DMS153 treated with DMSO at 0.1 percent for 48 hours (cell line): ENCODE measurements around the gene LRRFIP1.

Source experiments
- DNase-seq: peaks from one replicate; lab custom pipeline; 2025; ENCODE audit not compliant: unreplicated experiment; lab: John Stamatoyannopoulos, UW

The LRRFIP1 gene

DNA sequence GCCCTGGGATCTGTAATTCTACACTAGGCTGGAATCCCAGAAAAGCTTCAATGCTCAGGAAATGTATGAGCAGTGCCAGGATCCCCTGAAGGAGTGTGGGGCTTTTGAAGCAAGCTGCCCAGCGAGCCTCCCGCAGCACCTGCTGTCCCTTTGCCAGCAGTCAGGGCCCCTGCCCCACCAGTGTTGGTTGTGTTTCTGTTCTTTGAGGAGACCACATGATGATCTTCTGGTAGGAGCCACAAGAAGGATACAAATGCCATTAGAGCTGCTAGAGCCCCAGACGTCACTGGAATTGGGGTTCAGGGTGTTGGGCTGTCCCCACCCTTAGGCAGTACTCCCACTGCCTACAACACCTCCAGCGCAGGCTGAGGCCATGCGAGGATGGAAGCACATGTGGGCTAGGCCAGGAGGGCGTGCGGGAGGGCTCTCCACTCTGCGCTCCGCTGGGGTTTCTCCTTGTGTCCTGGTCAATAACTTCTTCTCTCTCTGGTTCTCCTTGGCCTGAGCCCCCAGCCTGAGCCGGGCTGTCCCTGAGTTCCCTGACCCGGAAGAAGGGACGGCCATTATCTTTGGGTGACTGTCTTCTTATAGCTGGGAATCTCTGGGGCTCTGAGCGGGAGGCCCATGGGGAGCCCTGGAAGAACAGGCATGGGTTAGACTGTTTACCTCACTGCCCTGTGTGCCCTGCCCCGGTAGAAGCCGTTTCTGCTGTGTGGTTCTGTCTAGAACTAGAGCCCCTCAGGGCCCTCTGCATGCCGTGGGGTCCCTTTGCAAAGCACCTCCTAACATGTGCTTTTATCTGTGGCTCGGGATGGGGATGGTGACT, 73.9 kb downstream of the LRRFIP1 start:
- no peak for DNase-seq

DNA sequence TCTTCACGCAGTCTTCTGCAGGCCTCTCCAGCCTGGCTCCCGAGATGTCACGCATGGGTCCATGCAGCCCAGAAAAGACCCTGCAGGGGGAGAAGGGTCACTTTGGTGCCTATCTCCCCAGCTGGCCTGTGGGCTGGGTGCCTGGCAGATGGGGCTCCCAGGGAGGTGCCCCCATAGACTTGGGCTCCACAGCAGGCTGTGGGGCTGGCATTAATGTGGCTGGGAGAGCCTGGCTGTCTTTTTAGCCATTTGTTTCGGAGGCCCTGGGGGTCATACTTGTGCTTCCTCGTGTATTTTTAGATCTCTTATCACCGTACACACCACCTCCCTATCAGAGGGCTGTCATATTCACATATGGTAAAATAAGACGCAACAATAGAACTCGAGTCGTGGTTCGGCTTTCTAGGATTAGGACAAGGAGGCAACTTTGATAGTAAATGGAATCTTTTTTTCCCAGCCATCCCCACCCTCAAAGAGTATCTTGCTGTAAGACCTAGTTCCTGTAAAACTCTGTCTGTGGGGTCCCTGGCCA, 74.5 kb downstream of the LRRFIP1 start:
- DNase-seq: no peak

DNA sequence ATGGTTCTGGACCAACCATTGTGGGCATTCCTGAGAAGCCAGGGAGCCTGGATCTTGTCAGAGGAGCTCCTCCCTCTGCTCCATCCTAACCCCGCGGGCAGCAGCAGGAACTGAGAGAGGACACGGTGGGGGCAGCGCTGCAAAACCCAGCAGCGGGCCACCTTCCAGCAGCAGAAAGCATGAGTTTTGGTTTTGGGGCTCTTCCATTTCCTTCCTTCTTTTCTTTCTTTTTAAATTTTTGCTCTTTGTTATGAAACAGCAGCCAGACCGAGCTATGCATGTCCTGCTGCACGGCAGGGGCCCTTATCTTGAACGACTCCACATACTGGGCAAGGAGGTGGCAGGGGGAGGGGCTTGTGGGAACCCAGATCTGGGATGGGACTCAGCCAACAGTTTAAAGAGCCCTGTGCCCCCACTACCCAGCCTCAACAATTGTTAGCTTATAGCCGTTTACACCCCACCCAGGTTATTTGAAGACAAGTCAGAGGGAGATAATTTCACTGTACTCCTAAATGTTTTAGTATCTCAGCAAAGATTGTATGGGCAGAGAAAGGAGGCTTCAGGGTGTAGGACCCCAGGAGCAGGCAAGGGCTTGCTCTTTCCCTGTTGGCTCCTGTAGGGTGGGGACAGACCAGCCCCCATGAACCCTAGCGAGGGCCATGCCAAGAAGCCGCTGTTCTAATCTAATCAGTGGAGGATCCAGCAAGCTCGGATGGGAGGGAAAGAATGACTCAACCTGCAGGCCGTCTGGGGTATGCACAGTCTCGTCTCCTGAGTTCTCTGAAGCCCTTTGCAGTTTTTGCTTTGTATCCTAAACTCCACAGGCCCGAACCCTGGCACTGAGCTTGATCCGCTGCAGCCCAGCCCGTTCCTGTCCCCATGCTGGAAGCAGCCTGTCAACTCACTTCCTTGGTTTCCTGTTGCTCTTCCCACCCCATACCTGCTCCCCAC, 75.3 kb downstream of the LRRFIP1 start:
- DNase-seq: no peak

DNA sequence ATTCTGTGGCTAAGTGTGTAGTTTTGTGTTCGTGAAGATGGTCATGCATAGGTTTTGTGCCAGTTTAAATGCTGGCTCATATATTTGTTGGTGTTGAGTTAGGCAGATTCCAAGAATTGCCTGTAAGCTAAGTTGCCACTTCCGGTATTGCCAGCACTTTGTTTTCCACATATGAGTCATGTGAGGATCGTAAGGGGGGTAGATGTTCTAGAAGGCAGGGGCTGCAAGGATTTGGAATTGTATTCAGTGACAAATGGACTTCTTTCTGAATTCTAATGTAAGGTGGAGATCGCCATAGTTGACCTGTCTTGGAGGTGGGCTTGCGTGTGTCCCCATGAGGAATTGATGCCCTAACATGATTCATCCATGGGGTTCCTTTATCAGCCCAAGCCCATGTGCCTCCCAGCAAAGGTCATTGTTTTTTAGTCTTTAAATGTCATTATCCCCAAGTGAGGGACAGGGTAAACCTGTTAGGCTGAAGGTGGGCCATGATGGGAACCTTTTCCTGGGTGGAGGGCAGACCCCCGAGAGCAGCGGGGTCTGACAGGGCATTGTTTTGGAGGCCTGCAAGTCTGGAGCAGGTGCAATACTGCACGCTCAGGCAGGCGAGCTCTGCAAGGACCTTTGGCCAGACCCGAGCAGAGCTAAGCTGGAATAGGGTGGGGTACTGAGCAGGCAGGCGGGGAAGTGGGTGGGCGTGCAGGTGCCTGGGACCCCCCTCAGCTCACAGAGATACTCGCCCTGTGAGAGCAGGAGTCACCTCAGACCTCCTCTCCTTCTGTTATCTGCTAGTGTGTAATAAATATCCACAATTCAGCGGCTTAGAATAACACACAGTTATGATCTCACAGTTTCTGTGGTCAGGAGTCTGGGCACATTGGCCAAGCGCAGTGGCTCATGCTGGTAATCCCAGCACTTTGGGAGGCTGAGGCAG, 77.4 kb downstream of the LRRFIP1 start:
- no peak for DNase-seq

- no peak for DNase-seq
These were observed 78.9 kb downstream of the LRRFIP1 start for GRCh38 chr2:237706257-237706656.

- no peak for DNase-seq
These were observed 80.6 kb downstream of the LRRFIP1 start for GRCh38 chr2:237708065-237708398.

GRCh38 chr2:237708491-237708890, 81.1 kb downstream of the LRRFIP1 start:
- no peak for DNase-seq

- no peak for DNase-seq
These were observed 81.6 kb downstream of the LRRFIP1 start for GRCh38 chr2:237708961-237709360.

- DNase-seq: no peak
These were observed 84.2 kb downstream of the LRRFIP1 start for GRCh38 chr2:237711458-237712150.

GRCh38 chr2:237712477-237713377, 85.3 kb downstream of the LRRFIP1 start:
- no peak for DNase-seq

GRCh38 chr2:237714690-237715458, 87.5 kb downstream of the LRRFIP1 start:
- DNase-seq: no peak

- DNase-seq: no peak
These were observed 88.1 kb downstream of the LRRFIP1 start for GRCh38 chr2:237715459-237715947.

DNA sequence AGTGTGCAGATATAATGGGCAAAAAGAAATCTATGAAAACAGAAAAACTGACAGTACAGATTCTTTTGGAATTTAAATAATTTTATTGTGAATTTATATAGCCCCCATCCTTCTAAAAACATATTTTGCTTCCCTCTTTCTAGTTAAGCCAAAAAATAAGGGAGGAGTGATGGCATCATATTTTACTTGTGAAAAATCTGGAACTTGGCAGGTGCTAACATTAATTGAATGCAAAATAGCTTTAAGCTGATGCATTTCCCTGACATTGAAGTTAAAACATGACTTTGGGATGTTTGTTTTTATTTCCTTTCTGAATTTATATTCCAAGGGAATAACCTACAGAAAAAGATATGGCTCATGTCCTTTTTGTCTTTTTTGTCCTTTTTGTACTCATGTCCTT, 88.6 kb downstream of the LRRFIP1 start:
- DNase-seq: no peak

DNA sequence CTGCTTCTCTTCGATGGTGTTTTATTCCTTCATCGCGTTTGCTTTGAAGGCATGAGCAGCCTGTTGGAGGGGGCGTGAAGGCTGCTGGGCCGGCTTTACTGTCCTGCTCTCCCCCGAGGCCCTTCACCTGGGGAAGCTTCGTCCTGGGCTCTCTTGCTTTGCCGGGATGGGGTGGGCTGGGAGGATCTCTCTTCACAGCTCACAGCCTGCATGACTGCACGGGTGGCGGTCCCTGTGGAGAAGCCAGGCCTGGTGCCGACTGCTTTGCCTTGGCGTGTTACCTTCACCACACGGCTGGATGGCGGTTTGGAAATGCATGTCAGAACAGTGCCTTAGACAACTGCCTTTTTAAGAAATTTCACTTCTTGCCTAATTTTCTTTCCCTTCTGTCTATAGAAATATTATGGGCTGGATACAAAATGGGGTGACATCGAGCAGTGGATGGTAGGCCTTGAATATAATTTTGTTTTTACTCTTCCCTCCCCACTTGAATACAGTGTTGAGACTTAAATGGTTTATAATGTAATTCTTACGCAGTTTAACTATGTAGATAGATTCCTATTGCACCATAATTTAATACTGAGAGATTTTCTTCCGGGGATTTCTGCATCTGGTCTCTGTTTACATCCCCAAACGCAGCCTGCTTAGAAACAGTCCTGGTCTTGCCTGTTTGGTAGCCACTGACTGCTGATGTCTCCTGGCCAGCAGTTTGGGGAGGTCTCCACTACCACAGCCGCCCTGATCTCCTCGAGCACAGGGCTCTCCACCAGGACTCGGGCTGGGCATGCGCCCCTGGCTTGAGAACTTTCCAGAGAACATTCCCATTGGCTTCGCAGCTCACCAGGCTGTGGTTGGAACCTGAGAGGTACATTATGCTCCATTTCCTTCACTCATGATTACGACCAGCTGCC, 90.2 kb downstream of the LRRFIP1 start:
- DNase-seq: no peak

DNA sequence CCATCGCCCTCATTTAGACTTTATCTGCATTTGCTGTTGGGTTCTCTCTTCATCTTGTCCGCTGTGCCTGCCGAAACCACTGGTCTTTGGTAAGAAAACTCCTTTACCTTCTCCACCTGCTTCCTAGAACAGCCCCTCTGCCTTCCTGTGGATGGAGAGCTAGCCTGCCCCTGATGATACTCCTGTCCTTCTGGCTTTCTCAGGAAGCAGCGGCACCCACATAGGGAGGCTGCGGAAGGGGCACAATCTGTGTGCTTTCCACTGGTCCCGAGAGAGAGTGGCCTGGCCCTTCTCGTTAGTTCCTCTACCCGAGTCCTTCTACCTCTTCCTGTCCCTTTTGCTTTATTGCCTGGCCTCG, 90.9 kb downstream of the LRRFIP1 start:
- no peak for DNase-seq

- no peak for DNase-seq
These were observed 93.1 kb downstream of the LRRFIP1 start for GRCh38 chr2:237720444-237720843.

DNA sequence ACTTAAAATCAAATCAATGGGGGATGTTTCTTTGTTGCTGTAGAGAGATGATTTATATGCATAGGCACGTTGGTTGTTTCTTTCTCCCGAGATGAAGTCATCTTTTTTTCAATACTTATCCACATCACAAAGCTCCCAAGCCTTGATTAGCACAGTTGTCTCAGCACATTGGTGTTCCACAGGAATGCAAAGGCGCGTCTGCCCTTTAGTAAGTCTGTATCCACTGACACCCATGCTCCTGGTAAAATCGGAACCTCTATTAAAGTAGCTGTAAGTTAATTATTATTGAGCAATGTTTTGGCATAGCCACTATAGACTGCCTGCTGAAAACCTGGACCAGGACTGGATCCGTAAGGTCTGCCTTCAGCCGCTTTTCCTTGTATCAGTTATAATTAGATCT, 93.6 kb downstream of the LRRFIP1 start:
- DNase-seq: no peak
